ENCODE results near the gene MLLT10.

GRCh38 chr10:21746118-21746517, 212.1 kb downstream of the MLLT10 start:
- no peak for TF ChIP-seq POU6F1 (CRISPR knock-in tag; IDR thresholded peaks at IDR 0.05; ENCODE audit: borderline replicate concordance, low read depth)
- TF ChIP-seq PATZ1 (CRISPR knock-in tag; IDR thresholded peaks at IDR 0.05; ENCODE audit: borderline replicate concordance) = no peak
- no peak for TF ChIP-seq ARNTL (CRISPR knock-in tag; IDR thresholded peaks at IDR 0.05; ENCODE audit: borderline replicate concordance, low read depth)
- TF ChIP-seq TCF4 (CRISPR knock-in tag; IDR thresholded peaks at IDR 0.05; ENCODE audit: borderline replicate concordance) = no peak
